Measurements from ENCODE around the gene SEMA3E.

SEMA3E gene

DNA sequence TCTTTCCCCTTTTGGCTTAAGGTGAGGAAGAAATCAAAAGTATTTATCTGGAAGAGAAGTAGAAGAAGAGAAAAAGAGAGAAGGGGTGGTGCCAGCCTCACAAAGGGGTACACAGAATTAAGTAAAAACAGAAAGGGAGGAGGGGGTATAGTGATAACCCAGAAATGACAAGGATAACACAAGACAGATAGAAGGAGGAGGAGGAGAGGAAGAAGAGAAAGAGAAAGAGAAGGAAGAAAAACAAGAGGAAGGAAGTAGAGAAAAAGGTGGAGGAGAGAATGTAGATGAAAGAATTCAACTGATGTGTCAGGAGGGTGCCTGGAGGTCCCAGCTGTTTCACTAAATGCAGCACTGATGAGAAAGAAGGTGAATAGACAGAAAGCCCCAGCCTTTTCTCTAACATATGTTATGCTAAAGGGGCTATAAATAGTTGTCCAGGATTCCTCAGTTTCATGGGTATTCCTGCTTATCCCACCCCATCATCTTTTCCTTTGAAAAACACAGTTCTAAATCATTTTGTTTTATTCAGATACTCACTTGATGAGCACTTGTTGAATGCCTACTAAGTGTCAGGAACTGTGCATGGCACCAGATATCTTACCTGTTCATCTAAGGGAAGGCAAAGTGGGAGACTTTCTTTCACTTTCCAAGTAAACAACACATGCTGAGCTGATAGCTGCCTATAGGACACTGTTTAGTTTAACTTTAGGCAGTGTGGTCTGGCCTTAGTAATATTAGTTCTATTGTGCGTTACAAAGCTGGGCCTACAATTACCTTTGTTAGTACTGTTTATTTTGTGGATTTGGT, 8.0 kb downstream of the SEMA3E start:
- no peak for DNase-seq

DNA sequence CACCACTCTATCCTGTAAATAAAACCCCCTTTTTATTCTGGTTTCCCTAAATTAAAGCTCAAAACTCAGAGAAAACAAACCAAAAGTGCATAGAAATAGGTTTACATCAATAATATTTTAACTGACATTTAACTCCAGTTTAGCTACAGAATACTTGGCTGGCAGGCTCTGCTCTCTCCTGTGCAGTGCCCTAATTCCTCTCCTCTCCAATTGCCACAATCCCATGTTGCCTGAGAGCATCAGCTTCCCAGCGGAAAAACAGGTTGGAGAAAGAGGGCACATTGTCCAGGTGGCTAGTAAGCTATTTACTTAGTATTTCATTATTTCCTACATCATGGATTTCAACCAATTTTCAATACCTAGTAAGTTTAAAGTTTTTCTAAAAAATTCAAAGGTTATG, 8.7 kb downstream of the SEMA3E start:
- no peak for DNase-seq

DNA sequence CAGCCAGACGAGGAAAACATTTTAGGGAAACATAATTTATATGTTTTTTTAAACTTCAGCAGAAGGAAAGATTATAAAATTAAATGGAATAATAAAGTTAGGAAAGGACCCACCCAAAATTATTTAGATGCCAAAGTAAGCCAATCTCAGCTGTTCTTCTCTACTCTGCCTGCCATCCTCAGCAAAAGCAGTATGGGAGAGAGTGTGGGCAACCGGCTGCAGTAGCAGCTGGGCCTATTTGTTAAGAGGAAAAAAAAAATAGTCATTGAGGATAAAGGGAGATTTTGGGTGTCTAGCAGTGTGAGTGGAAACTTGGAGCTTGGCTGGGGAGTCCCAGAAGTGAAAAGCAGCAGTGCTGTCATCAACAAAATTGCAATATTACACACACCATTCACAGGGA, 15.4 kb downstream of the SEMA3E start:
- DNase-seq = no peak

DNA sequence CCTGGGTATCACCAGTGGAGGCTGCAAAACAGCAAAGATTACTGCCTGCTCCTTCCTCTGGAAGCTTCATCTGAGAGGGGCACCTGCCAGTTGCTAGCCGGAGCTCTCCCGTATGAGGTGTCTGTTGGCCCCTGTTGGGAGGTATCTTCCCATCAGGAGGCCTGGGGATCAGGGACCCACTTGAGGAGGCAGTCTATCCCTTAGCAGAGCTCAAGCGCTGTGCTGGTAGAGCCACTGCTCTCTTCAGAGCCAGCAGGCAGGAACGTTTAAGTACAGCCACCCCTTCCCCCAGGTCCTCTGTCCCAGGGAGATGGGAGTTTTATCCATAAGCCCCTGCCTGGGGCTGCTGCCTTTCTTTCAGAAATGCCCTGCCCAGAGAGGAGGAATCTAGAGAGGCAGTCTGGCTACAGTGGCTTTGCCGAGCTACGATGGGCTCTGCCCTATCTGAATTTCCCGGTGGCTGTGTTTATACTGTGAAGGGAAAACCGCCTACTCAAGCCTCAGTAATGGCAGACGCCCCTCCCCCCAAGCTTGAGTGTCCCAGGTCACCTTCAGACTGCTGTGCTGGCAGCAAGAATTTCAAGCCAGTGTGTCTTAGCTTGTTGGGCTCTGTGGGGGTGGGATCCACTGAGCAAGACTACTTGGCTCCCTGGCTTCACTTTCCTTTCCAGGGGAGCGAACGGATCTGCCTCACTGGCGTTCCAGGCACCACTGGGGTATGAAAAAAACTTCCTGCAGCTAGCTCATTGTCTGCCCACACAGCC, 19.6 kb downstream of the SEMA3E start:
- no peak for DNase-seq

DNA sequence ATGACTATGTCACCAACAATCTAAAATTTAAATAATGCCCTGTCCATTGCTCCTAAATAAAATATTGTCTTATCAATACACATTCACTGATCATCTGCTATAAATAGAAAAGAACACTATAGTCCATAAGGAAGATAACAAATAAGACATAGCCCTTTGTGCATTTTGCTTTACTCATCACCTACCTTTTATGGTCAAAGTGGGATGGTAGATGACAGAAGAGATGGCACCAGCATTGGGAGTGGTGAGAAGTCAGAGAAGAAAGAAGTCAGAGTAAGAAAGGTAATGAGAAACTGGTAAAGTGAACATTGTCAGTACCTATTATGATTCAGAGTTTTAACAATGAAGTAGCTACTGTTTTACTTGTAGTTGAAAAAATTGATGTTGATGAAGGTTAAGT, 31.1 kb downstream of the SEMA3E start:
- no peak for DNase-seq

DNA sequence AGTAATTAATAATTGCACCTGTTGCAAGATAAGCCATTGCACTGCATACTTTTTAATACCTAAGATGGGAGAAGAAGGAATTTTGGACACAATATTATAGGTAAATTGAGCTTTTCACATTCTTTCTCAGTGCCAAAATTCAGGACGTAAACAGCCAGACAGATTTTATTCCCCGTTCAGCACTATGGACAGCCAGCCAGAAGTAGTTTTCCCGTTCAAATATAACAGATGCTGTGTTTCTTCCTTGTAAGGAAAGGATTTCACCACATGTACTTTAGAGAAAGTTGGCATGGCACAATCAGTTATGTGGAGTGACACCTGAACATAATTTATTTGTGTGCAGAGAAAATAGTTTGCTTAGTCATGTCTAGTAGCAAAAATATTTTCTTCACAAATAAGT, 34.8 kb downstream of the SEMA3E start:
- no peak for DNase-seq

DNA sequence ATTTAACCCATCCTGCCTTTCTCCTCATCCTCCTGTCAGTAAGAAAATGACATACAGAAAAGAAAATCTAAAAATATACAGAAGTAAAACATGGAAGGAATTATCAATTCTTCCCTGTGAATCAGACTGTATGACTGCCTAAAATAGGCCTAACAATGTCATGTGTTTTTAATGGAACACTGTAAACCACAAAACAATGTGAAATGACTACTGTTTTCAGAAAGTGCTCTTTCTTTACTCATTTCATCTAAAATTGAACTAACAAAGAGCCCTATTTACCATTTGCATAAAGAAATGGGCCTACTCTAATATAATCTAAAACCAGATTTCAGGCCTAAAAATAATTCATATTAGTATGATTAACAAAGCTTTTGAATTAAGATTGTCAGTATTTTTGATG, 35.7 kb downstream of the SEMA3E start:
- no peak for DNase-seq

DNA sequence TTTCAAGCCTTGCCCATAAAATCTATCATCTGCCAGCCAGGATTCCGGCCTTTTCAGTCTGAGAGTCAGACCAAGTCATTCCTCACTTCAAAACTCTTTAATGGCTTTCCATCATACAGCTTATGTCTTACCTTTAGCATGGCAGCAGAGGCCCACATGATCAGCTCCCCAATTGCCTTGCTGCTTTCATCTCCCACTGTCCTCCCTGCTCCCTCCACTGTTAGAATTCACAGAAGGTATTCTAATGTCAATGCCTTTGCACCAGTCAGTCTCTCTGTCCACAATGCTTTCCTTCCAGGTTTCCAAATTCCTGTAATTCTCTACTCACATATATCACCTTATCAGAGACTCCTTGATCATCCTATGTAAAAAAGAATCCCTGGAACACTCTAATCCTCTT, 37.2 kb downstream of the SEMA3E start:
- no peak for DNase-seq

DNA sequence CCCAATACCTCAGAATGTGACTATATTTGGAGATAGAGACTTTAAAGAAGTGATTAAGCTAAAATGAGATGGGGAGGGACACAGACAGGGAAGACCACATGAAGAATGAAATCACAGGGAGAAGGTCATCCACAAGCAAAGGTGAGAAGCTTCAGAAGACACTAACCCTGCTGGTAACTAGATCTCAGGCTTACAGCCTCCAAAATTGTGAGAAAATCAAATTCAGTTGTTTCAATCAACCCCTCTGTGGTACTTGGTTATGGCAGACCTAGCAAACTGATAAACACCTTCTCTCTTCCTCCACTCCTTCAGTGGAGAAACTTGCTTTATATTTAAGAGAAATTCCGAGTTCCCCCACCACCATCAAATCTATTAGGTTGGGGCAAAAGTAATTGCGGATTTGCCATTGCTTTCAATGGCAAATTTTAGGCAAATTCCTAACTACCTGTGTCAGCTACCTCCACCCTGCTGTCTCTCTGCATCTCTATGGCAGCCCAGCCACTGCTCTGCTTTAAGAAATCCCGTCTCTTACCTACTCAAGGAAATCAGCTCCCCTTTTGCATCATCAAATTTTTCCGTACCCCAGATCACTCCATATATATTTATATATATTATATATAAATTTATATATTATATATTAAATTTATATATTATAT, 38.2 kb downstream of the SEMA3E start:
- DNase-seq = no peak

DNA sequence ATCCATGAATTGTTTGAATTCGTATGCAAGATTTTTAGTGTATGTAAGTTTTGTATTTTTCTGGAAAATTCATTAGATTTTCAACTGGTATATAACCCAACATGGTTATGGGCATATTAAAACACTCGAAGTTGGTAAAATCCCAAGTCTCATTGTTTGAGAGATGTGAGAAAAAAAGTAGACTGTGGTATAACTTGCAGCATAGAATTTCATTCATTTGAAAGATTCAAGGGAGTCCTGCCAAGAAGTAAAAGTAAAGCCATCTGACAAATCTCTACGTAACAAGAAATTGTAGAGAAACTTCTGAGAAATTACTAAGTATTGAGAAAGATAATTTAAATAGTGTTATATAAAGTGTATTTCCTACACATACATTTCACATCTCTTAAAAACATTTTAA, 40.2 kb downstream of the SEMA3E start:
- DNase-seq = no peak

DNA sequence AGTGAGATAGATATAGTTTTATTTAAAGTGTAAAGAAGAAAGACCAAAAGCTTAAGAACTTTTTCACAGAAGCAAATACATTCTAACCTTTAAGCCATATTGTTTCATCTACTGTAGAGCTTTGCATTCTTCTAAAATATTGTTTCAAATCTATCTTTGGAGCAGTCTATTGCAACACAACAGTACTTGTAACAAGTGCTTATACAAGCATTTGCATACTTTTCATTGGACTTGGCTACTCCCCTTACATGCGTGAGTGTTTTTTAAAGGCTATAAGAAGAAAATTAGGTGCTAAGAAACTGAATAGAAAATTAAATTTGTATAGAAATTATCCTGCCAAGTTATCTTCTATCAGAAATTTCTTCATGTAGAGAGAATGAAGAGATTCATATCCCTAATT, 45.3 kb downstream of the SEMA3E start:
- DNase-seq = no peak

DNA sequence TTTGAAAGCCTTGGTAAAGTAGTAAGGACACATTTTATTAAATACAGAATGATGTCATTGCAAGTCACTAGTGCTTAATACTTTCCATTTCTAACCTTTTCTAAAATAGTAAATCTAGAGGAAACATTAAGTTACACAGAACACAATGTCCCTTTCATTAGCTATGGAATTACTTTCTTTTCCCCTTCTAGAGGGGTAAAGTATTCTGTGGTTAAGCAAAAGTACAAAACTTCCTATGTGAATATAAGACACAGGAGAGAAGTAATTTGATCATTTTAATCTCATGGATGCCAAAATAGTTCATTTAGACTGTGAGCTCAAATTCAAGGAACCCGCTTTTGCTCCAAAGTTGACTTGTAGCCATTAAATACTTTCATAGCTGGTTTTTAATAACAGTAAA, 49.8 kb downstream of the SEMA3E start:
- no peak for DNase-seq

DNA sequence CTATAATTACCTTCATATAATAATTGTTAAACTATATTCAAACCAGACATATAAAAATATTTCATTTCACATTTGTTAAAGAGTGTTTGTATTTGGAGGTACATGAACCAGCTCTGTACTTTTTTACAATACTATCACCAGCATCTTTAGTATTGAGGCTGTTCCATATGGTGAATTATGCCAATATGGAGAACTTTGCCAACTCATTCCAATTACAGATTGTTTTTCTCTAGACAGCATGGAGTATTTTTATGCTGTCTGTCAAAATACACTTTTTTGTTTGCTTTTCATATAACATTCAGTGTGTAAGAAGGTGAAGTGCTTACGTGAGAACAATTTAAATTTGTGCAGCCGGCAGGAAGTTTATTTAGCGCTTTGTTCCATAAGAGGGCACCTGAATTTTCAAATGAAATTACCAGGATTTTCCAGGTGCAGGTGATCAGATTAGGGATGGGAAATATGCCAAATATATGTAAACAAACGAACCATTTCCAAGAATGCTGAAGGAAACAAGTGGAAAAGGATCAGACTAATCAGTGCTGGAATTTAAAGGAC, 54.9 kb downstream of the SEMA3E start:
- DNase-seq = peak; percentile 87

DNA sequence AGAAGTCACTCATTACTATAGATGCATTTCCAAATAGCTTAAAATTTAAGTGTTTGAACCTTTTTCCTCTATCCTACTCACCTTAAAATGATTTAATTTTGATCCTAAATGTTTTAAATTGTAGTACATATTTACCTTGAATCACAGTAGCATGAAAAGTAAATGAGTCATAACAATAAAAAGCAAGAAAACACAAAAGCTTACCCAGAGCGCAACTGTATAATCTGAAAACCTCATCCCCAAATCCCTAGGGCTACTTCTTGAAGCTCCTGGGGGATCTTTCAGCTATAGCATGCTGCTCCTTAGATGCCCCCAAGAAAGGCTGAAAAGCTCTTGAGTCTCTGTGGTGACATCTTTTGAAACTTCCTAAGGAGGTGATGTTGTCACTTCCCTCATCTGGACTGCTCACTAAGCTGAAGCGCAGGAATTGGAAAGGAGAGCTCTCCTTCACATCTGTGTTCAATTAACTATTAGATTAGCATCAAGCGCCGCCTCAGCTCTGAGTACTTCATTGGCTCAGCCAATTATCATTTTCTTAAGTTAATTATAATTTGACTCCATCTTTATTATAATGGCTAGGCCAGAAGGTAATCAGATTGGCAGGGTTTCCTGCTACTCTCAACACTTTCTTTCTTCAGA, 60.2 kb downstream of the SEMA3E start:
- no peak for DNase-seq

DNA sequence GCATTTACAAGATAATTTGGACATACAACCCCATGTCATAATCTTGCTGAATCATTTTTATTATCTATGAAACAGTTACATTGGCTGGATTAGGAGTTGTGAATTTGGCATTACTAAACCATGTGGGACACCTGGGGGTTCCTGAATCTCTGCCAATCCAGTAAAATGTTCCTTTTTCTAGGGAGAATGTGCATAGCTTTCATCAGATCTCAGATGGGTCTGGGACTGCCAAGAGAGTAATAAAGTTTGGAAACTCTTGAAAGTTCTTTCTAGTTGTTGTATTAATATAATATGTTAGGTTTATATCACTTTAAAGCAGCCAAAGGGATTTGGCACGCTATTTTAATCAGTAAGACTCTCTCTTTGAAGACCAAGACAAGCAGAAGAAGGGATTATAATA, 62.7 kb downstream of the SEMA3E start:
- DNase-seq = no peak

DNA sequence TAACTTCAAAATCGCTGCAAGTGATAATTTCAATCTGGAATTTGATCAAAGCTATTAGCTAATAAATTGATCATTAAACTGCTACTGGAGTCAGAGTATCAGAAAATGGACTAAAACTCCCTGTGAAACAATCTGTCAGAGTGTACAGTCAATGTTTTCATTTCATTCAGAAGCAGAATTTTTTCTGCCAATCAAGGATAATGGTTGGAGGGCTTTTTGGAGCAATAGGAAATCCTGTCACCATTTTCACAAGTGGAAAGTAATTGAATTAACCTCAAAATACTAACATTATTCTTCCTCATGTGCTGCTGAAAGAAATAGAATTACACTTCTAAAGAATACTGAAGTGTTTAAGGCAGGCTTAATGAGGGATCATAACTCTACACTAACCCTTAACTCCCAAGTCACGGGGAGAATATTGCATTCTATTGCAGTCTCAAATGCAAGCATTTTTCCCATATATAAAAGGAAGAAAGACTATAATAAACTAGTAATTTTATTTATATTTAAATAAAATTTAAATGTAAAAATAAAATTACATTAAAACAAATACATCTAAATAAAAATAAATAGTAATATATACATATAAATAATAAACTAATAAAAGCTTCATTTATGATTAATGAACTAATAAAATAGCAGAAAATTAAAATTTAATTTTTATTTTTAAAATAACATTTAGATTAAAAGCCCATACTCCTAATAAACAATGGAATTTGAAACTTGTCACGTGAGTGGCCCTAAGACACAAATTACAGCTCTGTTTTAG, 67.1 kb downstream of the SEMA3E start:
- no peak for DNase-seq

DNA sequence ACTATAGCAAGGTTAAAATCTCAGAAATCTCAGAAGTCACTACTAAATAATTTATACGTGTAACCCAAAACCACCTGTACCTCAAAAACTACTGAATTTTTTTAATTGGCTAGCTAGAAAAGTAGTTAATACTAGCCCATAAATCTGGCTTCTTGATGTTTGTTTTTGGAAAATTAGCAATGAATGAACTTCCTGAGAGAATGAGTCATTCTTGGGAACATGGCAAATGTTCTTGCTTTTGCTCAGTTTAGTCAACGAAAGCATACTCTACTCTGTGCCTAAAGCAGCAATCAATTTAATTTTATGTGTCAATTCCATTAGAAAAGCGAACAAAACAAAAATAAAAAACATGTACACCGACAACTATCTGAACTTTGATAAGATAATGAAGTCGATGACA, 69.2 kb downstream of the SEMA3E start:
- DNase-seq = no peak

DNA sequence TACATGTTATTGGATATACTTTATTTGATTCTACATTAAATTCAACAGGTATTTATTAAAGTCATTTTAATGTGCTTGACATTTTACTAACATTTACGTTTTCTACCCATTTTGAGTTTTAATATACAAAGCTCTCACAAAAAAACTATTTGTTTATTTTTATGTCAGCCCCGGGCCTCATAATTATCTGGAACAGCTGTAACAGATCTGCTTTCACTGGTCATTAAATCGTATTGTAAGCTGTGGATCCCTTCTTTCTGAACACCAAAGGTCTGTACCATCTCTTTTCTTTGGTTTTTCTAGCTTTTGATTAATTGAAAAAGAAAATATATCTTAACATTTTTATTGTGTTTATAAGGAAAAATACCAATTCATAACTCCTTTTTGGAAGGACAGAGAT, 73.5 kb downstream of the SEMA3E start:
- no peak for DNase-seq

DNA sequence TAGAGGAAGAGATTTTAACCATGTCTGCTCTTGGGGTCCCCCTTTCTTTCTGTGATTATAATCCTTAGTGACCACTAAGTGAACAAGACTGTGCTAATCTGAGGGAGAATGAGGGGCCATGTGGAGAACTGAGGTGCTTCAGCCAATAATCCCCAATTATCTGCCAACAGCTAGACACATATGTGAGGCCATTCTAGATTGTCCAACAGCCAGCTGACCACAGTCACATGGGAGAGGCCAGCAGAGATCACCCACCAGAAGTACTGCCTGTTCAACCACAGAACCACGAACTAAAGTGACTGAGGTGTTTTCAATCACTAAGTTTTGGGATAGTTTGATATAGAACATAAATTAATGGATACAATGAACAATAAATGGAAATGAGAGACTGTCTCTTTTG, 74.3 kb downstream of the SEMA3E start:
- no peak for DNase-seq

DNA sequence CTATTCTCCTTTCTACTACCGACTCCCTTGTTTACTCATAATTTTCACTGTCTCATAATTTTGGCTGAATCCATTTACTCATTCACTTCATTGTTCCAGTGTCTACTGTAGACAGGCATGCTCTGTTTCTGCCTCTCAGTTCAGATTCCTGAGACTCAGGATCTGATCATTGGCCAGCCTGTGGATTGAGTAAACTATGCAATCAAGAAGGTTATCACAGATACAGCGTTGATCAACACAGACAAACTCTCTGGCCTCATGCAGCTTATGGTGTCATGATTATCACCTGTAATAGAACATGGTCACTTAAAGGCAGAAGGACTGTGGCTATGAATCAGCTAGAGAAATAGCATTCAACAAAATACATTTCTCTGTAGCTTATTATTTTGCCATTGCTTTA, 86.0 kb downstream of the SEMA3E start:
- no peak for DNase-seq

DNA sequence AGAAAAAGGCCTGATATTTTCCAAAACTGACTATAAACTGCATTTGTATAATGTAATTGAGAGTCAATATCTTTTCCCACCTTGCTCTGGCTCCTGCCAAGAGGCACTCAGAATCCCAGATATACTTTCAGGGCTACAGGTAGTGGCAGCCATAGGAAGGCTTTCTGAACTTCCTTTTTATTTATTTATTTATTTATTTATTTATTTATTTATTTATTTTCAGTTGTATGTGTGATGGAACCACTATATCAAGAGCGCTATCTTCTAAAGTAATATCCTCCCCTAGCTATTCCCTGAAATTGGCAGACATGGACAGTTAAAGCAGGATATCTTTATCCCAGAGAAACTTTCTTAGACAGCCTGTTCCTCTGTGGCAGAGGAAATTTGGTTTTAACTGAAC, 86.7 kb downstream of the SEMA3E start:
- no peak for DNase-seq

DNA sequence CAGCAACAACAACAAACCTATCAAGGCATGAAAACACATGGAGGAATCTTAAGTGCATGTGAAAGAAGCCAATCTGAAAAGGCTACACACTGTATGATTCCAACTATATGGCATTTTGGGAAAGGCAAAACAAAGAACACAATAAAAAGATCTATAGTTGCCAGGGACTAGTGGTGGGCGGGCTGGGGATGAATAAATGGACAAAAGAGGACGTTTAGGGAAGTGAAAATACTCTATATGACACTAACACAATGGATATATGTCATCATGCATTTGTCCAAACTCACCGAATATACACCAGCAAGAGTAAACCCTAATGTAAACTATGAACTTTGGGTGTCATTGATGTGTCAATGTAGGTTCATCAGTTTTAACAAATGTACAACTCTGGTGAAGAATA, 89.1 kb downstream of the SEMA3E start:
- DNase-seq = no peak
